Endothelial cell of umbilical vein (primary cell): Measurements from ENCODE around the gene ACP1. TPM values are rescaled to one million over a fixed set of nuclear protein-coding genes. Genes with fewer than 3 reads are reported as not detected.

ENCODE experiments used
- BruUV-seq: library from RNA; stranded (reverse); fragments of 400-500 nt; replicated peaks from 2 replicates; lab custom pipeline; 2021; lab: Mats Ljungman, UMichigan
- CTCF ChIA-PET: fragments of 300-600, 350-600 bp; sonication (Branson Sonifier 250); formaldehyde crosslinking; loops from one replicate; lab custom pipeline; 2021; ENCODE audit warnings: antibody characterized with exemption, inconsistent platforms; lab: Charles Lee
- POLR2A ChIA-PET: fragments of 300-600, 350-600 bp; sonication (Branson Sonifier 250); formaldehyde crosslinking; loops from one replicate; lab custom pipeline; 2021; ENCODE audit warnings: antibody characterized with exemption, inconsistent platforms; lab: Charles Lee
- DNase-seq: peaks from one replicate; pipeline ENCODE4 v3.0.0-alpha.2; 2011; ENCODE audit warnings: low read depth, low spot score
- FAIRE-seq: peaks from 2 replicates; lab custom pipeline; 2011; peaks lifted over from hg19 to GRCh38; lab: Jason Lieb, UNC
- H2AFZ ChIP-seq: 2 replicates; pipeline ENCODE4 v1.6.0; 2012; ENCODE audit warnings: low read depth, low read length, control low read depth, inconsistent platforms
- H3K27ac ChIP-seq: 2 replicates; pipeline ENCODE4 v1.5.1; 2011; ENCODE audit warnings: low read depth, mild to moderate bottlenecking, control low read depth, low read length, moderate library complexity; ENCODE audit not compliant: insufficient read depth
- H3K27me3 ChIP-seq, 2 experiments: 2 replicates each; pipeline versions ENCODE4 v1.6.0 to v1.6.1; 2011; ENCODE audit warnings: low read length in 2 of 2, mixed read lengths in 1 of 2; ENCODE audit not compliant: control insufficient read depth in 2 of 2, insufficient read depth in 2 of 2
- H3K36me3 ChIP-seq, 2 experiments: 2 replicates in 1 of 2; 3 replicates in 1 of 2; pipeline ENCODE4 v1.5.1; 2011; ENCODE audit warnings: low read length in 2 of 2, mild to moderate bottlenecking in 1 of 2, moderate library complexity in 1 of 2; ENCODE audit not compliant: control insufficient read depth in 2 of 2, insufficient read depth in 2 of 2; ENCODE audit errors: extremely low read depth in 1 of 2
- H3K4me1 ChIP-seq: 3 replicates; pipeline ENCODE4 v1.5.1; 2011; ENCODE audit warnings: mild to moderate bottlenecking, low read length; ENCODE audit not compliant: control insufficient read depth, insufficient read depth; ENCODE audit errors: extremely low read depth
- H3K4me2 ChIP-seq: 2 replicates; pipeline ENCODE4 v1.6.1; 2011; ENCODE audit warnings: low read length, control low read depth, mixed read lengths; ENCODE audit not compliant: insufficient read depth
- H3K4me3 ChIP-seq, 3 experiments: fragments of 200-600 bp in 1 of 3; sonication (generic), shearing (Covaris generic) in 1 of 3; replicated peaks in 1 of 3; 2 replicates each; pipeline ENCODE4 v1.5.1; 2011 to 2016; ENCODE audit warnings: control low read depth in 3 of 3, low read length in 3 of 3, mild to moderate bottlenecking in 2 of 3, inconsistent platforms in 1 of 3, low read depth in 1 of 3, moderate library complexity in 1 of 3; ENCODE audit not compliant: insufficient read depth in 1 of 3
- H3K79me2 ChIP-seq: 2 replicates; pipeline ENCODE4 v1.6.0; 2012; ENCODE audit warnings: low read length, inconsistent platforms; ENCODE audit not compliant: control insufficient read depth, insufficient read depth
- H3K9ac ChIP-seq: replicated peaks from 2 replicates; pipeline ENCODE3; 2011; ENCODE audit warnings: low read length, control low read depth; ENCODE audit not compliant: insufficient read depth; ENCODE audit errors: extremely low read depth
- H3K9me1 ChIP-seq: replicated peaks from 3 replicates; pipeline ENCODE4 v1.6.0; 2011; ENCODE audit warnings: mild to moderate bottlenecking, low read length; ENCODE audit not compliant: control insufficient read depth, insufficient read depth; ENCODE audit errors: extremely low read depth
- H3K9me3 ChIP-seq: replicated peaks from 2 replicates; pipeline ENCODE4 v1.5.1; 2012; ENCODE audit warnings: low read length, inconsistent platforms; ENCODE audit not compliant: control insufficient read depth, insufficient read depth
- H4K20me1 ChIP-seq: replicated peaks from 2 replicates; pipeline ENCODE3; 2011; ENCODE audit warnings: mild to moderate bottlenecking, low read length; ENCODE audit not compliant: control insufficient read depth, insufficient read depth; ENCODE audit errors: extremely low read depth
- CTCF ChIP-seq, 2 donors: IDR thresholded peaks; 1 replicate in 1 of 2; 2 replicates in 1 of 2; pipeline ENCODE4 v1.5.1; 2011; ENCODE audit warnings: low read length in 2 of 2, mild to moderate bottlenecking in 2 of 2, moderate library complexity in 2 of 2, control low read depth in 1 of 2, inconsistent platforms in 1 of 2, low read depth in 1 of 2; ENCODE audit not compliant: insufficient read depth in 1 of 2; ENCODE audit errors: extremely low read depth in 1 of 2
- EZH2 ChIP-seq: IDR thresholded peaks from 2 replicates; pipeline ENCODE4 v1.6.1; 2012; ENCODE audit warnings: borderline replicate concordance, low read depth, mild to moderate bottlenecking, moderate library complexity, low read length, inconsistent platforms; ENCODE audit not compliant: severe bottlenecking
- FOS ChIP-seq: IDR thresholded peaks from 2 replicates; pipeline ENCODE4 v1.6.1; 2011; ENCODE audit warnings: mild to moderate bottlenecking, low read length, moderate library complexity, borderline replicate concordance; ENCODE audit not compliant: insufficient read depth
- GATA2 ChIP-seq: IDR thresholded peaks from 2 replicates; pipeline ENCODE4 v1.7.0; 2011; ENCODE audit warnings: low read depth, mild to moderate bottlenecking, moderate library complexity, mixed read lengths, low read length; ENCODE audit not compliant: insufficient read length, insufficient read depth
- JUN ChIP-seq: IDR thresholded peaks from 2 replicates; pipeline ENCODE4 v1.6.1; 2011; ENCODE audit warnings: borderline replicate concordance, low read depth; ENCODE audit not compliant: insufficient read length, insufficient read depth
- MYC ChIP-seq: IDR thresholded peaks from one replicate; pipeline ENCODE4 v1.6.1; 2011; ENCODE audit warnings: mild to moderate bottlenecking, low read depth, low read length
- POLR2A ChIP-seq: IDR thresholded peaks from 2 replicates; pipeline ENCODE4 v1.6.1; 2012; ENCODE audit warnings: low read depth, mild to moderate bottlenecking, control low read depth, low read length
- POLR2AphosphoS5 ChIP-seq: IDR thresholded peaks from 2 replicates; pipeline ENCODE4 v1.6.1; 2012; ENCODE audit warnings: low read depth, mild to moderate bottlenecking, control low read depth, low read length, moderate library complexity; ENCODE audit not compliant: insufficient read depth
- dilution Hi-C: fragments of 300-500 bp; cut with MboI; formaldehyde crosslinking; loops from one replicate; pipeline ENCODE4 v1.15.0; 2019; ENCODE audit warnings: low sequenced_read_pairs; ENCODE audit not compliant: extremely low pct_ligation_motif_present
- intact Hi-C: fragments of 100-400 bp; cut with micrococcal nuclease; formaldehyde crosslinking; loops from one replicate; pipeline ENCODE4 v1.10.0; 2022
- polyA plus RNA-seq, 4 experiments: library from polyadenylated mRNA; depleted of rRNA in 3 of 4; stranded (reverse) in 3 of 4; unstranded in 1 of 4; fragments of >200 nt; gene quantifications; 2 replicates each; pipeline versions ENCODE4 v1.2.1 to v1.2.3, GENCODE V29; 2011 to 2012; ENCODE audit warnings: missing spikeins in 1 of 4
- total RNA-seq: library from RNA; stranded (reverse); gene quantifications from 2 replicates; pipeline ENCODE4 v1.2.3, GENCODE V29; 2021
- TF ChIP-seq, protein P1 (sequence below): IDR thresholded peaks from 2 replicates; pipeline ENCODE4 v1.6.1; 2011; ENCODE audit not compliant: insufficient read depth, insufficient read length

Gene ACP1
- total and polyA plus RNA-seq, 2 donors (not counting 3 experiments of a cell fraction or from before 2014, with no cell fraction given), result 63.4 to 80.2 TPM

DNA sequence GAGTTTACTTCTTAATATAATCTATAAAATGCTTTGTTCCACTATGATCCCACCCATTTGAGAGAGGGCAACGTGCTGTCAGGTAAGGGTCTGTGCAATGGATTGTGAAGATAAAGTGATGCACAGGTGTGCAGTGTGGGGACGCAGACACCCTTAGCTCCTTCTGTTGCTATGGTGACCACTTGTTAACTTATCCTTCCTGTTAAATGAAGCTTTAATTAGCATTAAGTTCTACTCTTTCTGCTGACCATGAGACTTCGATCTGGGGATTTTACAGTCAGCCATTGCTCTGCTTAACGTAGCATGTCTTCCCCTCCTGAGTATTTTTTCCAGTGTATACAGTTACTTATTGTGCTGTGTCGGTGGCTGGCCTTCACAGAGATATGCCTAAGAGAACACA lies 46.2 kb downstream of the ACP1 start:
- FAIRE-seq, result no peak
- no TSS peak for BruUV-seq
- H3K79me2 ChIP-seq, result no peaks in the 10 kb centered on the region
- H3K9me3 ChIP-seq, result no peaks in the 10 kb centered on the region
- no peak overlapping the region for H3K27ac ChIP-seq
- no peaks in the 10 kb centered on the region for H3K9me1 ChIP-seq
- CTCF ChIA-PET, result no interaction called here
- DNase-seq, result no peak
- TF ChIP-seq POLR2AphosphoS5, result no peak
- H3K36me3 ChIP-seq, result no peaks in the 10 kb centered on the region
- H3K9ac ChIP-seq, result no peak overlapping the region
- no peaks in the 10 kb centered on the region for H3K4me1 ChIP-seq
- H3K4me2 ChIP-seq, result no peak overlapping the region
- dilution Hi-C loops, result no loop called here
- no peak overlapping the region for H2AFZ ChIP-seq
- H3K4me3 ChIP-seq, result no peak overlapping the region
- intact Hi-C loops, result no loop called here
- H4K20me1 ChIP-seq, result no peaks in the 10 kb centered on the region
- H3K27me3 ChIP-seq, result no peaks in the 10 kb centered on the region
- POLR2A ChIA-PET, result no interaction called here

DNA sequence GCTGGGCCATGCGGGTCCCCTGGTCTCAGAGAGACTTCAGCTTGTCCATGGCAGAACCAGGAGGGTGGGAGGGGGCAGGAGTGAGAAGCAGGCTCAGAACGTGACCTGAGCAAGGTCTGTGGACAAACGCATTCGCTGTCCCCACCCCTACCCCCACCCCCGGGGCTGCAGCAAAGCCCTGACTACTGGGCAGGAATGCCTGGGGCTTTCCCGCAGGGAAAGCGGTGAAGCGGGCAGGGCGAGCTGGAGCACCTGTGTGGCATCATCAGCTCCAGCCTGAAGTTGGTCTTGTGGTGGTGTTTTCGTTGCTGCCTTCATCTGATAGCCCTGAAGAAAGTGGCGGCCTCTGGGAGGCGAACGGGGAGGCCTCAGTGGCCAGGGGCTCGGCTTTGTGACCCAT lies 49.2 kb downstream of the ACP1 start:
- H3K36me3 ChIP-seq, result no peaks in the 10 kb centered on the region
- no peaks in the 10 kb centered on the region for H3K4me1 ChIP-seq
- H3K27me3 ChIP-seq, result no peaks in the 10 kb centered on the region
- H2AFZ ChIP-seq, result no peak overlapping the region
- no peak overlapping the region for H3K9ac ChIP-seq
- FAIRE-seq (no peak), DNase-seq (no peak)
- peaks cover 2% of the 10 kb centered on the region for H3K9me3 ChIP-seq
- POLR2A ChIA-PET, result no interaction called here
- H3K79me2 ChIP-seq, result no peaks in the 10 kb centered on the region
- no peaks in the 10 kb centered on the region for H4K20me1 ChIP-seq
- H3K27ac ChIP-seq, result no peak overlapping the region
- BruUV-seq, result no TSS peak
- H3K9me1 ChIP-seq, result no peaks in the 10 kb centered on the region
- dilution Hi-C loops, result no loop called here
- no peak for TF ChIP-seq EZH2
- no peak for TF ChIP-seq POLR2A
- TF ChIP-seq FOS, result no peak
- no peak for TF ChIP-seq MYC
- TF ChIP-seq, protein P1, sequence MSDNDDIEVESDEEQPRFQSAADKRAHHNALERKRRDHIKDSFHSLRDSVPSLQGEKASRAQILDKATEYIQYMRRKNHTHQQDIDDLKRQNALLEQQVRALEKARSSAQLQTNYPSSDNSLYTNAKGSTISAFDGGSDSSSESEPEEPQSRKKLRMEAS, result no peak
- TF ChIP-seq POLR2AphosphoS5, result no peak
- no peak for TF ChIP-seq CTCF (IDR thresholded peaks at IDR 0.05; ENCODE audit: extremely low read depth in 1 of 2, insufficient read depth in 1 of 2, low read depth in 1 of 2, low read length in 2 of 2)
- TF ChIP-seq JUN, result no peak
- TF ChIP-seq GATA2, result no peak
- CTCF ChIA-PET, result no interaction called here
- H3K4me3 ChIP-seq, result no peak overlapping the region
- H3K4me2 ChIP-seq, result no peak overlapping the region
- intact Hi-C loops, result no loop called here
